NCI-H748 treated with DMSO at 0.1 percent for 48 hours (cell line): ENCODE data around the gene RBP4.

Experiments
- DNase-seq: peaks from one replicate; lab custom pipeline; 2025; lab: John Stamatoyannopoulos, UW

The RBP4 gene

GRCh38 chr10:93595378-93596161 is 5.5 kb downstream of the RBP4 start:
- no peak for DNase-seq

GRCh38 chr10:93594518-93594917 is 6.5 kb downstream of the RBP4 start:
- no peak for DNase-seq

DNA sequence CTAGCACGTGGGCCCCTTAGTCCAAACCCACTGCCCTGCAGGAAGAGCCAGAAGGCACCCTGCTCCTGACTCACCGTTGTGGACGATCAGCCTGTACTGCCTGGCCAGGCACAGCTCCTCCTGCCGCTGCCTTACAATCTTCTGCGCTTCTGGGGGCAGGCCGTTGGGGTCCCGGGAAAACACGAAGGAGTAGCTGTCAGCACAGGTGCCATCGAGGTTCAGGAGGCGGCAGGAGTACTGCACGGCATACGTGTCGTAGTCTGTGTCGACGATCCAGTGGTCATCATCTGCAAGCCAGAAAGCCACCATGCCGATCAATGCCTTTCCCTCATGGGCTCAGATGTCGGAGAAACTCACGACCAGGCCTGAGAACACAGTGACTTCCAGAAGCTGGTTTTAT is 7.3 kb downstream of the RBP4 start:
- DNase-seq = no peak

DNA sequence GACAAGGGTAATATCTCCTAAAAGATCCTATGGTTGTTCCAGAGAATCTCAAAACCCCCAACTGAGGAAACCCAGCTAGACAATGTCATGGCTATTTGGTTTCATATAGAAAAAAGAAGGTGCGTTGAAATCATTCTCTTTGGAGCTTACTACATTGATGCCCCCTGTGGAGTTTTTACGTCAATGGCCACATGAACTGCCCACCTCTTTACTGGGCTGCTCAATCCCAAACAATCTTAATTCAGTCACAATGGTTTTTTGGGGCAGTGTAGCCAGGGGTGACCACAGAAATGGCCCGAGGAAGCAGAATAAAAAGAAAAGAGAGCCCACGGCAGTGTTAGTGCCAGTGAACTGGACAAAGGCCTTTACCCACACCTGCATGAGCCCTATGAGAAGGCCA is 7.8 kb downstream of the RBP4 start:
- DNase-seq = no peak

DNA sequence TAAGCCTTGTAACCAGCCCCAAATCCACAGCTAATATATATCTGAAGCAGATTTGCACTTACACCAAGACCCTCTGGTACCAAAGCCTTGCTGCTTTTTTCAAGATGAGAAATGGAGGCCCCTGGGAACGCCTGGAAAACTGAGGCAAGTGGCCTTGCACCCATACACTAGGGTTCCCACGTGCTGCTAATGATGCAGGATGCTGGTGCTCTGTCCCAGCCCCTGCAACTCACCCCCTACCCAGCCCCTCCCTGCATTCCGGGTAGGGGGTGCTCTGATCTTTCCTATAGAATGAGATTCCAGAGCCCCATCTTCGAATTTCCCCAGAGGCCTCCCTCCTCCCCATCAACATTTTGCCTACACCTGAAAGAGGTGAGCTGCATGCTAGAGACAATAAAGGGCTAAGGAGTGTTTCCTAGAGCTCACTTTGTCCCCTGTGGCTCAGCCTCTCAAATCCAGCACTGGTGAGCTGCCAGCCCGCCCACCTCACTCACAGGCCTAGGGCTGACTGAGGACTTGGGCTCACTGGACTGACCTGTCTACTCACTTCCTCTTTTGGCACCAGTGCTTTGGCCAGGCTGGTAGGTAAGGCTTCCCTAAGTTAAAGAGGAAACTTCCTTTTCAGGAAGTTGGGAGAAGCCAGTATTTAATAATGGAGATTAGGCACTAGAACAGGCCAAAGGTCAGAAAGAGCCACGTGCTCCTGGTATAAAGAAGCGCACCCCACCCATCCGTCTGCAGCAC is 9.8 kb downstream of the RBP4 start:
- no peak for DNase-seq

- DNase-seq = no peak
Measured at GRCh38 chr10:93590638-93591037, 10.4 kb downstream of the RBP4 start.

DNA sequence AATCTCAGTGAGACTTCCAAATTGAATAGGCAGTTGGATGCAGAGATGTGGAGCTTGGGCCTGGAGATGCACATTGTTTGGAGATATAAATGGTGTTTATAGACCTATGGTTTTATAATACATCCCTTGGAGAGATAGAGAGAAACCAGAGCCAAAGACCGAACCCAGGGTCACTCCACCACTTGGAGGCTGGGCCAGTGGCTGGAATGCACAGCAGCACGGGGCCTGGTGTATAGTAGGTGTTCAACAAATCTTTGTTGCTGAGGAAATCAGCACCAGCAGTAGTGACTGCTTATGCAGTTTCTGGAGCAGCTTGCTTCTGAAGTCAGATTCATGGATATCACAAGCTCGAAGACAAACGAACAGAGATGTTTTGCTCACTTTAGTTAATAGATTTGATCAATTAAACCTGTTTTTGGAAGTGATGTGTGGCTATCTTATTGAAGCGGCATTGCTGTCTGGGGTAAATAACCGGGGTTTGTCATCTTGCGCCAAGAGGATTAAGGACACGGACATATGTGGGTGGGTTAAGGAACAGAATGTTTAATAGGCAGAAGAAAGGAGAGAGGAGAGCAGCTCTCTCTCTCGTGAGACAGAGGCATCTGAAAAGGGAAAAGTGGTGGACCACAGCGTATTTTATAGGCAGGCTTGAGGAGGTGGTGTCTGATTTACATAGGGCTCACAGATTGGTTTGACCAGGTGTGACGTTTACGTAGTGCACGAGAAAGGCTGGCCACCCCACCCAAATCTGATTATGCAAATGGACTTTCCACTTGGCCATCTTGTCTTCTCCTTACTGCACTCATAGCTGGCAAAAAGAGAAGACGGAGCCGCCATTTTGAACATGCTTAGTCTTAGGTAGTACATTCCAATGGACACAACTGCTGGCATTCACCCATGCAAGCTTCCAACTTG is 11.1 kb downstream of the RBP4 start:
- no peak for DNase-seq

DNA sequence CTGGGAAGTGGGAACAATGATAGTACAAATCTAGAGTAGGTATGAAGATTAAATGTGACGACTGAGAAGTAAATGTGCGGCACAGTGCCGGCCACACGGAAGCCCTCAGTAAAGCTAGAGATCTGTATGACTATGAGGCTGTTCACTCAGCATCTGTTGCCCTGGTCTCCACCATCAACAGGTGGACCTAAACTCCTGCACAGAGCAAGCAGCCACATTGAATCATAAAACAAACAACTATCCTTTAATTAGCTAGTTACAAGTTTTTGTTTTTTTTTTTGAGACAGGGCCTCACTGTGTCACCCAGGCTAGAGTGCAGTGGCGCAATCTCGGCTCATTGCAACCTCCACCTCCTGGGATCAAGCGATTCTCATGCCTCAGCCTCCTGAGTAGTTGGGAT is 16.6 kb downstream of the RBP4 start:
- no peak for DNase-seq

DNA sequence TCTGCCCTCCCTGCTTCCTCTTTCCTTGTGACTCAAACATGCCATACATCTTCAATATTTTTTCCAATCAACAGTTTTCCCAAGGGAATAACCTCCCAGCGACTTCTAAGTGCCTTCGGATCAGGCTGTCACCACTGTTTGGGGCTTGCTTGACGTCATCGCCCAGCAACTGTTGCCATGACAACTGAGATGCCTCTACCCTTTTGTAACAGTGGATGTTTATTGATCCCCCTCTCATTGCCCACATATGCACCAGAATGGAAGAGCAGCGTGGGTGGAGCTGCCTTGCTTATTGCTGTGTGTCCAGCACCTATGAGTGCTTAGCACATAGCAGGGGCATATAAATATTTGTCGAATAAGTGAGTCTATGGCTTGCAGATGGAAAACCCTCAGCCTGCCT is 20.2 kb downstream of the RBP4 start:
- no peak for DNase-seq

DNA sequence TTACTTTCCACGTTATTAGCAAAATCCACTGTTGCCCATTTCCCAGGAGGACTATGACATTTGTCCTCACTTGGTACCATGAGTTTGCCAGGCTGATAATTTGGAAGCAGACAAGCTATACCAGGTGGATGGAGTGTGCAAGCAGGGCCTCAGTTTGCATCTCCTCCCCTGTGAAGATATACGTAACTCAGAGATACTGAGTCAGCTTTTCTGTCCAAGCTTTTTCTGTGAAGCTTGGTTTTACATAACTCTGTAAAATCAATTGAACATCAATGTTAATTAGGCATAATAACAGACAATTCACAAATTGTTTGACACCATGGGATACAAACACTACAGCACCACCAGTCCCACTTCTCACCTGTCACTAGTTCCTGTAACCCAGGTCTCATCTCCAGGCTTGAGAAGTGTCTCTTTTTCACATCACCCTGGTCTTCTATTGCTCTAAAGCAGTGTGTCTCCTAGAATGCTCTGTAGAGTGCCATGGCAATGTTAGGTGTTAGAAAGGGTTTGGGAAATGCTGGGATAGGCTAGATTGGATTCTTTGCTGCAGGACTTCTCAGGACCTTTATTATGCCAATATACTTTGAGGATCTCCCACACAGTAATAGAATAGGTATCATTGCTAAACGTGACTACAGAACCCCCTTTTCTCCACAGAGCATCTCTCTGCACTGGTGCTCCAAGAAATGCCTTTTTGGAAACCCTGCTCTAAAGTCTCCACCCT is 20.9 kb downstream of the RBP4 start:
- DNase-seq = no peak

GRCh38 chr10:93579089-93579488 is 21.9 kb downstream of the RBP4 start:
- DNase-seq = no peak

GRCh38 chr10:93577565-93577964 is 23.5 kb downstream of the RBP4 start:
- no peak for DNase-seq

DNA sequence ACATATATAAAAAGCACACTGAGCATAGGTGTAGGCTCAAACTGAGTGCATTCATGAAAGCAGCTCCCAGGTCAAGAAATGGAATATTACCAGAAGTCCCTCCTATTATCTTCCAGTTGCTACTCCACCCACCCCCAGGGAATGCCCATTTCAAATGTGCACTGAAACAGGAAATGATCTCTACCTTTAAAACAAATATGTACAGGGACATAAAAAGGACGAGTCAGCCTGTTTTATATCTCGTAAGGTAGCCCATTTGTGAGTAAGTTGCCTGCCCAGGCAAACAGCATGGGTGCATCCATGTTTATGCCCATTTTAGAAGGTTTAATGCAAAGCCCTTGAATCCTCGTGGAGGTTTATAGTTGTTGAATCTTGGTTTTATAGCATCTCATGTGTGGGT is 24.1 kb downstream of the RBP4 start:
- DNase-seq = no peak

DNA sequence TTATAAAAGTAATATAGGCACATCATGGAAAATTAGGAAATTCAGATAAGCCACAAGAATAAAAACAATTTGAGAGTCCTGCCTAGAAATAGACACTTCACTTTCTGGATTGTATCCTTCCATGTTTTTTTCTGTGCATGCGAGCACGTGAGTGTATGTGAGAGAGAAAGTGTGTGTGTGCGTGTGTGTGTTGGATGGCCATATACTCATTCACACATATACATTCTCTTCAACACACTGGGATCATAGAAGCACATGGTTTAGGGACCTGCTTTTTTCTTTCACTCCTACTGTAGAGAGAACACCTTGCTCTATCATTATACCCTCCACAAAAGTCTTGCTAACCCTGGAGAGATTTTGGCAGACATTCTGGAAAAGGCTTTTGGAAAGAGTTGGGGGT is 27.1 kb downstream of the RBP4 start:
- DNase-seq = no peak

DNA sequence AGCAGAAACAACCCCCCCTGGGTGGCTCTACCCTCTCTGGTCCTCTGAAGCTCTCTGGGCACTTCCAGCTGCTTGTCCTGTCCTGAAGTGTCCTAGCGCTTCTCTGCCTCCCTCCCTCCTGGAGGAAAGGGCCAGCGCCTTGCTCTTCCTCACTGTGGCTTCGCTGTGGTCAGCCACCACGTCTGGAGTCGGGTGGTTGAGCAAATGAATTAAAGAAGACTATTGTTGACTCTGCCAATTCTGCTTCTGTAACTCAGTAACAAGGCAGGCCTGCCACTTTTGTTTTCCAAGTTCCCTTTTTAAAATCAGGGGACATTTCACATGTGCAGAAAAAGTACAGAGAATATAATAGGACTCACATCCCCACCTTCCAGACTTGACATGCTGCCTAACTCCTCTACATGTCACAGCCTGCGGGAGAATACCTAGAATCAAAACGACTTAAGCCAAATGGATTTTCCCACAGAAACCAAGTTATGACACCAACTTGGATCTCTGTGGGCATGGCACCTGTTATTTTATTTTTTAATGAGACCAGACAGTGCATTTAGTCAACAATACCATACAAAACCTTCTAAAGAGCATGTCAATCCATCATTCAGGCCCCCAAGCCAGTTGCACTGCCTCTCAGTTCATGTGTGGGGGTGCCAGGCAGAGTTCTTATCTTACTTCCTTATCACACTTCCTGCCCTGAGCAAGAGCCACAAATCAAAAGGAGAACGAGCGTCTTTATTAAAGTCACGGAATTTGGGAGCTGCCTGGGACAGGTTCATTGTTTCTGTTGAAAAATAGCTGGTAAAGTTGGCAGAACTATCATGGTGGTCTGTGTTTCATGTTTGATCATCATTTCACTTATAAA is 27.8 kb downstream of the RBP4 start:
- no peak for DNase-seq

GRCh38 chr10:93572606-93573005 is 28.4 kb downstream of the RBP4 start:
- DNase-seq = no peak

- no peak for DNase-seq
Measured at GRCh38 chr10:93570383-93570782, 30.7 kb downstream of the RBP4 start.

DNA sequence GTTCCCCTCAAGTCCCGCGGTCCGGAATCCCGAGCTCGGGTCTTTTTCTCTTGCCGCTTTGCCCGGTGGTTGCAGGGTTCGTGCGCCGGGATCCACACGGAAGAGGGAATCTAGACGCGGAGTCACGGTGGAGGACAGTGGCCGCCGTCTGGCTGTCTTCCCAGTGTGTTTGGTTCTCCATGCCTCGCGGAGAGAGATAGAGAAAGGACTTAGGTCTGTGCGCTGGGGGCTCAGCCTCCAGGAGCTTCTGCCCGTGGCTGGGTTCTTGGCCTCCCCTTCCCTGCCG is 33.0 kb downstream of the RBP4 start:
- DNase-seq = no peak

- DNase-seq = no peak
Measured at GRCh38 chr10:93567277-93568104, 33.5 kb downstream of the RBP4 start.
